Measurements from ENCODE around the gene ZNF317. TPM values are rescaled to one million over a fixed set of nuclear protein-coding genes. Genes with fewer than 3 reads are reported as not detected.

ZNF317 gene
- total RNA-seq, 1 experiment from 2014 or later: 31.4 TPM

Other genes with a start within 250 kb of the ZNF317 start
- not detected in 2 replicates for gene MUC16, start 130.0 kb upstream of the ZNF317 start, total RNA-seq (2014; rRNA removed; shearing (Covaris generic))
- gene OR1M1, start 53.3 kb upstream of the ZNF317 start, total RNA-seq (2014; rRNA removed; shearing (Covaris generic)): not detected in 2 replicates
- not detected in 2 replicates for gene OR7G2, start 32.9 kb upstream of the ZNF317 start, total RNA-seq (2014; rRNA removed; shearing (Covaris generic))
- not detected in 2 replicates for gene OR7G1, start 24.6 kb upstream of the ZNF317 start, total RNA-seq (2014; rRNA removed; shearing (Covaris generic))
- not detected in 2 replicates for gene OR7G3, start 13.4 kb upstream of the ZNF317 start, total RNA-seq (2014; rRNA removed; shearing (Covaris generic))
- 0.05 and 0.14 TPM in 2 replicates for gene OR7D2, start 38.6 kb downstream of the ZNF317 start, total RNA-seq (2014; rRNA removed; shearing (Covaris generic))
- not detected in 2 replicates for gene OR7D4, start 79.2 kb downstream of the ZNF317 start, total RNA-seq (2014; rRNA removed; shearing (Covaris generic))
- not detected in 2 replicates for gene OR7E24, start 110.5 kb downstream of the ZNF317 start, total RNA-seq (2014; rRNA removed; shearing (Covaris generic))
- 4.3 and 5.4 TPM in 2 replicates for gene ZNF699, start 169.4 kb downstream of the ZNF317 start, total RNA-seq (2014; rRNA removed; shearing (Covaris generic))
- 26.8 and 30.2 TPM in 2 replicates for gene ZNF559, start 183.8 kb downstream of the ZNF317 start, total RNA-seq (2014; rRNA removed; shearing (Covaris generic))
- gene ZNF177, start 222.6 kb downstream of the ZNF317 start, total RNA-seq (2014; rRNA removed; shearing (Covaris generic)): 3.0 and 3.8 TPM in 2 replicates